ENCODE results near the gene OGDHL.
"Not testable (repeated sequence)": the region's sequence is repeated elsewhere in the genome, so short reads cannot be mapped to it uniquely, and the experiment has no call there.

The OGDHL gene

DNA sequence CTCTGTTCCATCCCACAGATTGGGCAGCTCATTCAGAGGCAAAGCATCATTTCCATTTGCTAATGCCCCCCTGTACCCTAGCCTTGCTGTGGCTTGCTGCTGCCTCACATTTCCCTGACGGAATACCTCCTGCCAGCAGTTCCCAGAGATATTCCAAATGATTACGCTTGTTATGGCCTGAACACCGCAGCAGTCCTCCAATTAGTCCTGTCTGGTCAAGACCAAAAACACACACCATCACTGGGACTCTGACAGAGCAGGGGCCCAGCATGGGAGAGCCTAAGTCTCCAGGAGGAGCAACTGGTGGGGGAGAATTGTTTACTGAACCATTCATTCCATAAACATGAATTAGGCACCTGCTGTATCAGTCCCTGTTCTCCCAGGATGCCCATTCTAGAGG is 6.1 kb downstream of the OGDHL start:
- DNase-seq (ENCODE audit: low read depth) = no peak

DNA sequence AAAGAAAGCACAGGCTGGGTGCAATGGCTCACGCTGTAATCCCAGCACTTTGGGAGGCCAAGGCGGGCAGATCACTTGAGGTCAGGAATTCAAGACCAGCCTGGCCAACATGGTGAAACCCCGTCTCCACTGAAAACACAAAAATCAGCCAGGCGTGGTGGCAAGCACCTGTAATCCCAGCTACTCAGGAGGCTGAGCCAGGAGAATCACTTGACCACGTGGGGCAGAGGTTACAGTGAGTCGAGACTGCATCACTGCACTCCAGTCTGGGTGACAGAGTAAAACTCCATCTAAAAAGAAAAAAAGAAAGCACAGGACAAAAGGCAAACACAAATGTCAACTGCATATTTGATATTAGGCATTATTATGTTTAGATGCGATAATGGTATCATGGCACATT is 7.2 kb downstream of the OGDHL start:
- not testable (repeated sequence) for DNase-seq (ENCODE audit: low read depth)

GRCh38 chr10:49752584-49752983 is 9.5 kb downstream of the OGDHL start:
- no peak for DNase-seq (ENCODE audit: low read depth)

DNA sequence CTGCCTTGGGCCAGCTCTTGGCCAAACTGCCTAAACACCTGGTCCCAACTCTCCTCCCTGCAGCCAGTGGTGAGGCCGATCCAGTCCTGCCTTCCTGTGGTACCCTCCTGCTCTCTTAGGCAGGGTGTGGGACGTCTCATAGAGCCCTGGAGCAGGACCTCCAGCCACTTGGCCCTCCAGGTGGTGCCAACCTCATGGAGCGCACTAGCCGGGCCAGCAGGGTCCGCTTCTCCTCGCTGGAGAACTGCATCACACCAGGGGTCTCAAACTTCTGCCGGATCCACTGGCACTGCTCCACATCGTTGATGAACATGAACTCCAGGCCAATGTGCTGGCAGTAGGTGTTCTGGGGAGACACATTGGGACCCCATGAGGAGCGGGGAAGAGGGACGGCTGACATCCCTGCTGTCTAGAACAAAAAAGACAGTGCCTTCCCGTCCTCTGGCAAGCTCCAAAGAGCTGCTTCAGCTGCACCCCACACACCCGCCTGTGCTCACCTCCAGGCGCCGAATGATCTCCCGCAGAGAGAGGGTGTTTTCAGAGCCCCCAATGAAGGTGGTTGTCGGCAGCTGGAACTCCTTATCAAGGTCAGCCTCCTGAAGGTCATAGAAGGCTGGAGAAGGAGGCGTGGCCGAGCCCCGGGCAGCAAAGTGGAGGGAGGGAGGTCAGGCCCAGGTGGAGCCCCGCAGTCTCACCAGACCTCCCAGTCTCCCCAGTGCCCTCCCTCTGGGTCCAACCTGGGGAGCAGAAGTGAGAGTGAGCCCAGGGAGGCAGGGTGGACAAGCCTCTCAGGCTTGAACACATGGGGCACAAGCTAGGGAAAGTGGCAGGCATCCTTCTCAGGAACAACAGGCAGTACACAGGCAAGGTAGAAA is 10.2 kb downstream of the OGDHL start:
- DNase-seq (ENCODE audit: low read depth) = no peak

GRCh38 chr10:49751216-49751615 is 10.9 kb downstream of the OGDHL start:
- DNase-seq (ENCODE audit: low read depth) = no peak

DNA sequence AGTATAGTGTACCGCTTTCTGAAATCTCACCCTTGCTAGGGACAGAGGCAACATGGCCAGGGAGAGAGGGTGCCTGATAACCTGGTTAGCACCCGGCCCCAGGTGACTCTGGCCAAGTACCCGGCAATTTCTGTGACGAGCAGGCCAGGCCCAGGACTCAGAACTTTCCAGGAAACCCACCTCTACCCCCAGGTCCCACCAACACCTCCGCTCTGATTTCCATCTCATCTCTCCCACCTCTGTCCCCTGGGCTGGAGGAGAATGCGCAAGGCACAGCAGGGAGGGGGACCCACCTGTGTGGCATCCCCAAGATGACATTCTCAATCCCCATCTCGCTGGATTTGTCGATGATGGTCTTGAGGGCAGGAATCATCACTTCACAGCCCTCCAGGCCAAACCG is 11.6 kb downstream of the OGDHL start:
- no peak for DNase-seq (ENCODE audit: low read depth)

DNA sequence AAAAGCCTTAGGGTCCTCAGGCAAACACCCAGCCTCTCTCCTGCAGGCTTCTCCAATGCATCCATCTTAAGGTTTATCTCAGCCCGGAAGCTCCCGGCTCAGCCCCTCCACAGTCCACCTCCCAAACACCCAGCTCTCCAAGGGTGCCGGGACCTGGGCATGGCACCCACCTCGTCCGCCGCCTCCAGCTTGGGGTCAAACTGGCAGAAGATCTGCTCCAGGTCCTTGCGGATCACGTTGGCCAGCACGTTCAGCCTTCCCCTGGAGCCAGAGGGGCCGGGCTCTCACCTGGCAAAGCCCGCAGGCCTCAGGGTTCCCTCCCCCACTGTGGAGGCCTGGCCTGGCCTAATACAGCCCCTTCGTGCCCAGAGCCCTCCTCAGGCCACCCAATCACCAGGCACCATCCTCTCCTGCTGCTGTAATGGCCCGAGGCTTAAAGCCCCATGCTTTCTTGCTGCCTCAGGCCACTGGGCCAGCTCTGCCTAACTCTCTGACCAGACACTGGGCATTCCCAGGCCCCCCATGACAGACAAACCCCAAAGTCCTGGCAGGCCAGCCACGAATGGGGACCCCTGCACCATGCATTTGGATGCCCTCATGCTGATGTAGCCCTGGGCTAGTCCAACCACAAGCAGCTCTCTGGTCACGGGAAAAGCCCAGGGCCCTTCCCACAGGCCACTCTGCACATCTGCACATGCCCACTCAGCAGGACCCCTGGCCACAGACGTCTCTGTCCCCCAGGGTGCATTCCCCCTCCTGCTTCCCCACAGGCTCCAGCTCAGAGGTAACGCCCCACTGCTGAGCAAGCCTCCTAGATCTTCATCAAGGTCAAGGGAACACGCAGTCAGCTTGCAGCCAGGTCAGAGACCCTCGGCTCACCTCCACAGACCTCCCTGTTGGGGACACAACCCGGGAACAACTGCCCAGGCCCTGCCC is 12.3 kb downstream of the OGDHL start:
- DNase-seq (ENCODE audit: low read depth) = no peak

DNA sequence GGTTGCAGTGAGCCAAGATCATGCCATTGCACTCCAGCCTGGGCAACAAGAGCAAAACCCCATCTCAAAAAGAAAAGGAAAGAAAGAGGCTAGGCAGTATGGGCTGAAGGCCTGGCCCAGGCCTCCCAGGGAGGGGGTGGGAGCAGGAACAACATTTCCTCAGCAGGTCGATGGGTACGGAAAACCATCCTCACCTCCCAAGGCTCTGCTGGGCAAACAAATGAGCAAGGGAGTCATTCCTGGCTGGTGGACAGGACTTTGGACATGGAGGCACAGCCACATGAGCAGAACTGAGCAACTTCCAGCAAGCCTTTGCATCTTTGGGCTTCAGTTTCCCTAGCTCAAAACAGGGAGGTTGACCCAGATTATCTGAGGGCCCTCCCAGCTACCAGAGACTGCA is 13.0 kb downstream of the OGDHL start:
- no peak for DNase-seq (ENCODE audit: low read depth)

DNA sequence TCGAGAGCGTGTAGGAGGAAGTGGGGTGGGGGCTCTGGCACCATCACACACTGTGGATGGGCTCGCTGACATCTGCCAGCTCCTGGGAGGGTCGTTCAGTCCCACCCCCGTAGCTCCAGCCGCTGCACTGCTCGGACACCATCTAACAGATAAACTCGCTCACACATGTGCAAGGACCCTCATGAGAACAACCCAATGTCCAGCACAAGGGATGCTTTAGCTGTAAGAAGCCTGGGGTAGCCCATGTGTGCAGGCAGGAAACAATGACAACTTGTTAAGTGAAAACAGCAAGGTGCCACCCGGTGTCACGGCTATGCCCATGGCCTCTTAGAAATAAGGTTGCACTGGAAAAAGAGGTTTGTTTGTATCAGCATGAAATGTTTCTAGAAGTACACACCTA is 14.1 kb downstream of the OGDHL start:
- DNase-seq (ENCODE audit: low read depth) = no peak

DNA sequence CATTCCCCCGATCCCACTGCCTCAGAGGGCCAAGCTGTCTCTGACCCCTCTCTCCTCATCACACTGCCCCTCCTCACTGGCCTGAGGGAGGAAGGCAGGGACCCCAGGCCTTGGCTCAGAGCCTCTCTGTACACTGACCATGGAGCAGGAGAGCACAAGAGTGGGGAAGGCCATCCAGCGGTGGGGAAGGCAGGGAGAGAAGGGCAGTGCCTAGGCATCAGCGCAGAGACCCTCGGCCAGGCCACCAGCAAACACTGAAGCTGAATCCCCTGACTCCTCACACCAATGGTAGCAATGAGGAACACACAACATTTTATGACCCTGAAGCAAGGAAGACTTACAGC is 14.8 kb downstream of the OGDHL start:
- no peak for DNase-seq (ENCODE audit: low read depth)

DNA sequence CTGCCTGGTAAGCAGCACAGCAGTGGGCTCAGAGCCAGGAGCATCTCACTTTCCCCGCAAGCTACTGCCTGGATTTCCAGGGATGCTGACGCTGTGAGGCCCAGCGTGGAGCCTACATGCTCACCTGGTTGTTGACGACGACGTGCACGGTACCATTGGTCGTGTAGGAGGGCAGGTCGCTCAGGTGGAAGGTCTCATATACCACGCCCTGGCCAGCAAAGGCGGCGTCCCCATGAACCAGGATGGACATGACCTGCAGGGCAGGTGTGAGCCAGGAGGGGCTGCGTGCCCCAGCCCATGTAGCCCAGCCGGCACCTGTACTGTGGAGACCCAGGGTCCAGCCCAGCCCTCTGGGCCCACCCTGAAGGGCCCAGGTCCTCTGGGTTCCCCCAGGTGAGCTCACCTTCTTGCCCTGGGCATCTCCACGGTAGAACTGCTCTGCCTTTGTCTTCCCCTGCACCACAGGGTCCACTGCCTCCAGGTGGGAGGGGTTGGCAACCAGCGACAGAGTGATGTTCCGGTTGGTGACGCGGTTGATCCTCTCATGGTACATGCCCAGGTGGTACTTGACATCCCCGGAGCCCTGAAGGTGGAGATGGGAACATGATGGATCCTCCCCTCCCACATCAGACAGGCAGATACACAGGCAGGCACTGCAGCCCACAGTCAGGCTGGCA is 15.4 kb downstream of the OGDHL start:
- DNase-seq (ENCODE audit: low read depth) = no peak

GRCh38 chr10:49745756-49746155 is 16.4 kb downstream of the OGDHL start:
- no peak for DNase-seq (ENCODE audit: low read depth)

DNA sequence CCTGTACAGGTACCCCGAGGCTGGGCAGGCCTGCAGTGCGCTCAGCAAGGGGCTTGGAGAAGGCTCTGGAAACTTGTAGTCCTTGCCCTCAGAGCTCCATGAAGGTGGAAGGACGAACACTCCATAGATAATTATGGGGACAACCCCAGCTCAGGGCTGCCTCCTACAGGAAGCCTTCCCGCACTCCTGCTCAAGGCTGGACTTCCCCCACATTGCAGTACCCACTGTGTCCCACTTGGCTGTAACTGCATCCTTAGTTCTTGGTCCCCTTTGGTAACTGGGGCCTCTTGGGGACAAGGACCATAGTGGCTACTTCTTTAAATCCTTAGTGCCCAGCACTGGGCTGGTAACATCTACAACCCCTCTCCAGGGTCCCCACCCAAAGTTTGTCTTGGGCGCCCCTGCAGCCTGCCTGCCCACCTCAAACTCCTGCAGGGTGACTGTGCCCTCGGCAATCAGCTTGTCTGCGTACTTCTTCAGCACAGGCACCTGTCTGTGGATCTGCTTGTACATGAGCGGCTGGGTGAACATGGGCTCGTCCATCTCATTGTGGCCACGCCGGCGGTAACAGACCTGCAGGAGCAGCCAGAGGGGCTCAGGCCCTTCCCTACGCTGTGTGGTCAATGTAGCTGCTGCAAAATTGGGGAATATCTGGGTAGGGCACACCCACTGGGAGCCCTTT is 17.1 kb downstream of the OGDHL start:
- no peak for DNase-seq (ENCODE audit: low read depth)

- no peak for DNase-seq (ENCODE audit: low read depth)
These were observed 17.9 kb downstream of the OGDHL start for GRCh38 chr10:49744091-49744685.

DNA sequence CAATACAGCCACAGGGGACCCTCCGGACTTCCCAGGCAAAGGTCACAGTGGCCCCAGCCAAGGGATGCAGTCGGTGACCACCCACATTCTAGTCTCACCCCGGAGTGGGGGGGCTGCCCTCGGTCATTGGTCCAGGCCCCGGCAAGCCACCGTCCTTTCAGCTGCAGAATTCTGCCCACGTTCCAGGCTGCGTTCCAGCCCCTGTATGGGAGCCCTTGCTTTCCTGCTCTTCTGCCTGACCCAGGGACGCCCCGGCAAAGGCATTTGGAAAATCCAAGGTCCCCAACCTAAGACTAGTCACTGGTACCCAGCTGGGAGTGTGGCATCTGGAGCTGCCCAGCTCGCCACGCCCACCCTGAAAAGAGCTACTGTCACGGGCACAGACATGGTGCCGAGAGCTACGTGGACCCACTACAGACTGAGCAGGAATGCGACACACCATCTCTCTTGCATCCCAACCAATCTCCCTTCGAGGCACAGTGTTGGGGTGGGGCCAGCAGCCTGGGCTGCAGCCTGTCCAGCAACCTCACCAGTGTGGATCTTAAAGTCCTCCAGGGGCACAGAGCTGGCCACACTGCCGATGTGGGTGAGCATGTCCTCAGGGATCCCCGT is 18.6 kb downstream of the OGDHL start:
- no peak for DNase-seq (ENCODE audit: low read depth)

DNA sequence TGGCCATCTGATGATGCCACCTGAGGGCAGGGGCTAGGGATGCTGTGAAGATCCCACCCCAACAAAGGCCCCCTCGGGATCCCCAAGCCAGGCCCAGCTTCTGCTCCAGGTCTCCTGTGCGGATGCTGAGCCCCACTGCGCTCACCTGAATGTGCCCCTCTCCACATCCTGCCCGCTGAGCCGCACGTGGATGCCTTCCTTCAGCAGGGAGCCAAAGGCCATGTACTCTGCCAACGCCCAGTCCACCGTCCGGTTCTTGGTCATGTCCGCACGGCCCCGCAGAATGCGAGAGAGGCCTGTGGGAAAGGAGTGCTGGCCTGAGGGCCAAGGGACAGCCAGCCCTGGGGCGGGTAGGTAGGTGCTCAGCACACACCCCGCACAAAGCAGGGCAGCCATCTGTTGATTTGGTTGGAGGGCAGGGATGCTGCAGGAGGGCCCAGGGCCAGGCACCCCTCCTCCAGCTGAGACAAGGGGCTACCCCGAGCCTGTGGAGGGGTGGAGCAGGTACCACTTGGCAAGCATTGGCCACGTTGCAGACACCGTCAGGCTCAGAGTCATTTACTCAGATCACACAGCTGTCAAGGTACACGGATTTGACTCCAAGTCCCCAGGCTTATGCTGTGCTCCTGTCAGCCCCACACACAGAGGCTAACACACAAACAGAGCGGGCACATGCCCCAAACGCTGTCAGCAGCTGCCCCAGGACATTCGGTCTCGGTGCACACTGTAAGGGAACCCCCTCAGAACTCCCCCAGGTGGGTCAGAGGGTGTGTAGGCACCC is 19.2 kb downstream of the OGDHL start:
- DNase-seq (ENCODE audit: low read depth) = no peak

GRCh38 chr10:49741108-49741995 is 20.8 kb downstream of the OGDHL start:
- no peak for DNase-seq (ENCODE audit: low read depth)

GRCh38 chr10:49740346-49741107 is 21.6 kb downstream of the OGDHL start:
- DNase-seq (ENCODE audit: low read depth) = no peak

DNA sequence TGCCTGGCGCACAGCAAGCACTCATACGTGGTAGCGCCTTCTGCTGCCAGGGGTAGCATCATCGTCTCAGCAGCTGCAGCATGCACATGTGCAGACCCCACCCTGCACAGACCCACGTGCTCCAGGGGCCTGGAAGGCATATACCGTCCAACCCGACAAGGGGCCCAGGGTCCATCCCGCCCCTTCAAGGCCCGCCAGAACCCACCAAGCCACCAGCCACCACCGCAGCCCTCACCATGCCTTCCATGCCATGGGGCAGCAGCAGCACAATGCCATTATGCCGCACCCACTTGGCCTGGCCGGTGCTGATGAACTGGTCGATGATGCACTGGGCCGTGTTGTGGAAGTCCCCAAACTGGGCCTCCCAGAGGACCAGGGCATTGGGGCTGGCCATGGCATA is 22.7 kb downstream of the OGDHL start:
- DNase-seq (ENCODE audit: low read depth) = no peak
